ENCODE measurements around the gene JAK2.

Gene JAK2

DNA sequence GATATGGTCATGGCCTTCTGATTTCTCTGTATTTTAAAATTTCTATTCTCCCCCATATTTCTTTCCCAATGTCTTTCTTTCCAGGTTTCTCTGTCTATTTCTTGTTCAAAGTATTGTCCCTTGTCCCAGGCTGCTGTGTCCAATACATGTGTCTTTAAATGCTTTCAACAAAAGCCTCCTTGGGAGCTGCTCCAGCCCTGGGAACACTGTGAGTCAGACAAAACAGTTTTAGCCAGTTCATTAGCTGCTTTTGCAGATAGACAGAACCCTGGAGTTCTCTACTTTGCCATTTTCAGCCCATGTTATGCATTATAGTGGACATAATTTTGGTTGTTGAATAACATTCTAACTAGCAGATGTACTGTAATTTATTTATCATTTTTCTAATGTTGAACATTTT is 20.5 kb upstream of the JAK2 start (continued):
- TF ChIP-seq, protein P1, sequence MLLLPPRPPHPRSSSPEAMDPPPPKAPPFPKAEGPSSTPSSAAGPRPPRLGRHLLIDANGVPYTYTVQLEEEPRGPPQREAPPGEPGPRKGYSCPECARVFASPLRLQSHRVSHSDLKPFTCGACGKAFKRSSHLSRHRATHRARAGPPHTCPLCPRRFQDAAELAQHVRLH (tag by site-specific recombination; IDR thresholded peaks at IDR 0.05) = no peak
- TF ChIP-seq ZNF530 (tag by site-specific recombination; IDR thresholded peaks at IDR 0.05; ENCODE audit: low read depth) (no peak), TRIM28 (IDR thresholded peaks at IDR 0.05; ENCODE audit: borderline replicate concordance, low read length) (no peak), TCF7L2 (IDR thresholded peaks at IDR 0.05; ENCODE audit: borderline replicate concordance, low read depth, low read length) (no peak), ZNF19 (tag by site-specific recombination; IDR thresholded peaks at IDR 0.05; ENCODE audit: low read depth) (no peak), MYNN (tag by site-specific recombination; IDR thresholded peaks at IDR 0.05; ENCODE audit: borderline replicate concordance) (no peak), ZNF624 (tag by site-specific recombination; IDR thresholded peaks at IDR 0.05) (no peak), ZIC2 (tag by site-specific recombination; IDR thresholded peaks at IDR 0.05) (no peak), ZNF585B (tag by site-specific recombination; IDR thresholded peaks at IDR 0.05) (no peak)

DNA sequence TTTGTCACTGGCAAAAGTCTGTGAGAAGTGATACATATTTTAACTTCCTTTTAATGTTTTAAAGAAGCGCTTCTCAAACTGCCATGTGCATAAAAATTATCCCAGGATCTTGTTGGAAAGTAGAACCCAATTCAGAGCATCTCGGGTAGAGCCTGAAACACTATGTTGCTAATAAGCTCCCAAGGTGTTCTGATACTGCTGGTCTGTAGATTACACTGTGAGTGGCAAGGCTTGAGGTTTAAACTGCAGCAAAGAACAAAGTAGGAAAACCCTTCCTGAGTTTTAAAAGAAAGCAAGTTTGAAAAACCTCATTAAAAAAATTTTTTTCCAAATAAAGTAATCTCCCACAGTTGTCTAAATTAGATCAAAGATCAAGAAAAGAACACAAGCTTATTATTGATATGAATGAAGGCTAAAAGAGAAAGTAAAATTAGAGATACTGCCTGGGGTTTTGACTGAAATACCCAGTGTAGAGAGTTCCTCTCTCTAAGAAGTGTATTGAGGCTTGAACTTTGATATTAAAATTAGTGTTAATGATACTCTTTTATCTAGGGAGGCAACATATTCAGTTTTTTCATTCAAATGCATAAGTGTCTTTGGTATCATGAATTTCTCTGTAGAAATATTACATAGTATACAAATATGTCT is 19.8 kb upstream of the JAK2 start:
- POLR2A ChIA-PET = no interaction called here
- CTCF ChIA-PET = interaction anchor here (1.1 to 2.0 kb wide), 2 partner anchors 23 to 205 kb away, joined by 3 to 5 read pairs; no protein-coding TSS in a partner anchor
- H3K27ac ChIP-seq (ENCODE audit: extremely low read depth, low read depth, low read length) = no peak overlapping the region
- TF ChIP-seq ZNF510 (tag by site-specific recombination; IDR thresholded peaks at IDR 0.05; ENCODE audit: insufficient replicate concordance) = no peak
- TF ChIP-seq SP7 (tag by site-specific recombination; IDR thresholded peaks at IDR 0.05) = no peak
- TF ChIP-seq OSR2 (tag by site-specific recombination; IDR thresholded peaks at IDR 0.05) = no peak
- TF ChIP-seq, protein P2, sequence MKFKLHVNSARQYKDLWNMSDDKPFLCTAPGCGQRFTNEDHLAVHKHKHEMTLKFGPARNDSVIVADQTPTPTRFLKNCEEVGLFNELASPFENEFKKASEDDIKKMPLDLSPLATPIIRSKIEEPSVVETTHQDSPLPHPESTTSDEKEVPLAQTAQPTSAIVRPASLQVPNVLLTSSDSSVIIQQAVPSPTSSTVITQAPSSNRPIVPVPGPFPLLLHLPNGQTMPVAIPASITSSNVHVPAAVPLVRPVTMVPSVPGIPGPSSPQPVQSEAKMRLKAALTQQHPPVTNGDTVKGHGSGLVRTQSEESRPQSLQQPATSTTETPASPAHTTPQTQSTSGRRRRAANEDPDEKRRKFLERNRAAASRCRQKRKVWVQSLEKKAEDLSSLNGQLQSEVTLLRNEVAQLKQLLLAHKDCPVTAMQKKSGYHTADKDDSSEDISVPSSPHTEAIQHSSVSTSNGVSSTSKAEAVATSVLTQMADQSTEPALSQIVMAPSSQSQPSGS (tag by site-specific recombination; IDR thresholded peaks at IDR 0.05; ENCODE audit: low read depth) = no peak
- no peaks in the 10 kb centered on the region for H3K36me3 ChIP-seq (ENCODE audit: control insufficient read depth in 2 of 2, insufficient read depth in 1 of 2, low read length in 2 of 2)
- H3K4me3 ChIP-seq (ENCODE audit: low read depth, low read length) = no peak overlapping the region
- no peaks in the 10 kb centered on the region for H3K4me1 ChIP-seq (ENCODE audit: control insufficient read depth, insufficient read depth, low read length)
- H3K9me3 ChIP-seq (ENCODE audit: control insufficient read depth, insufficient read depth, low read depth, low read length) = no peaks in the 10 kb centered on the region

DNA sequence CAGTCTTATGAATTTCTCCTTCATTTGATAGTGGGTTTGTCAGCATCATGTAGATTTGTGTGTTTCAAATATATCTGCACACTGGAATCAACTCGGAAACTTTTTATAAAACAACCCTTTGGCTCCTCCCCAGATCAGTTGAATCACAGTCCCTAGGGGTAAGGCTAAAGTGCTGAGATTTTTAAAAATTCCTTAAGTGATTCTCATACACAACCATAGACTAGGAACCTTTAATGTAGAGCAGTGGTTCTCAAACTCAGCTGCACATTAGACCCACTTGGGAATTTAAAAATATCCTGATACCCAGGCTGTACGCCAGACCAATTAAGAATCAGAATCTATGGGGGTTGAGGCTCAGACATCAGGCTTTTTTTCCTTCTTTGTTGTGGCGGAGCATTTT is 17.5 kb upstream of the JAK2 start:
- no peaks in the 10 kb centered on the region for H3K9me3 ChIP-seq (ENCODE audit: control insufficient read depth, insufficient read depth, low read depth, low read length)
- no peak overlapping the region for H3K4me3 ChIP-seq (ENCODE audit: low read depth, low read length)
- no peaks in the 10 kb centered on the region for H3K36me3 ChIP-seq (ENCODE audit: control insufficient read depth in 2 of 2, insufficient read depth in 1 of 2, low read length in 2 of 2)
- no peak for TF ChIP-seq ZNF624 (tag by site-specific recombination; IDR thresholded peaks at IDR 0.05)
- no peak for TF ChIP-seq ZBTB1 (tag by site-specific recombination; IDR thresholded peaks at IDR 0.05)
- no peak for TF ChIP-seq KLF7 (tag by site-specific recombination; IDR thresholded peaks at IDR 0.05; ENCODE audit: borderline replicate concordance)
- no peak for TF ChIP-seq ZNF169 (tag by site-specific recombination; IDR thresholded peaks at IDR 0.05)
- H3K4me1 ChIP-seq (ENCODE audit: control insufficient read depth, insufficient read depth, low read length) = no peaks in the 10 kb centered on the region
- ChIA-PET CTCF (no interaction called here), POLR2A (no interaction called here)
- H3K27ac ChIP-seq (ENCODE audit: extremely low read depth, low read depth, low read length) = no peak overlapping the region

DNA sequence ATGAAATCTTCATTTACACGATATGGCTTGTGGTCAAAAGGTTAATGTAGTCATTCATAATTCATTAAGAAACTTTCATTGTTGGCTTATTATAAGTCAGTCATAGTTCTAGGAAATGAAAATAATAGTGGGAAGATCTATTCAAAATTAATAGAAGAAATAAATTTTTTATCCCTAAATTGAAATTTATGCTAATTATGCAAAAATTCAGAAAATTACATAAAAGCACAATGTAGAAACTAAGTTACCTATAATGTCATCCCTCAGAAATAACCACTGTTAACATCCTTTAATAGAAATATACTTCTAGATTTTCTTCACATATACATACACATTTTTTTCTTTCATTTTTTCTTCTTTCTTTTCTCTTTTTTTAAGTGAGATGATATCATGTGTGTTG is 15.9 kb upstream of the JAK2 start:
- no peak overlapping the region for H3K27ac ChIP-seq (ENCODE audit: extremely low read depth, low read depth, low read length)
- H3K36me3 ChIP-seq (ENCODE audit: control insufficient read depth in 2 of 2, insufficient read depth in 1 of 2, low read length in 2 of 2) = no peaks in the 10 kb centered on the region
- no peaks in the 10 kb centered on the region for H3K9me3 ChIP-seq (ENCODE audit: control insufficient read depth, insufficient read depth, low read depth, low read length)
- H3K4me1 ChIP-seq (ENCODE audit: control insufficient read depth, insufficient read depth, low read length) = no peaks in the 10 kb centered on the region
- ChIA-PET POLR2A (no interaction called here), CTCF (no interaction called here)
- TF ChIP-seq, protein P3, sequence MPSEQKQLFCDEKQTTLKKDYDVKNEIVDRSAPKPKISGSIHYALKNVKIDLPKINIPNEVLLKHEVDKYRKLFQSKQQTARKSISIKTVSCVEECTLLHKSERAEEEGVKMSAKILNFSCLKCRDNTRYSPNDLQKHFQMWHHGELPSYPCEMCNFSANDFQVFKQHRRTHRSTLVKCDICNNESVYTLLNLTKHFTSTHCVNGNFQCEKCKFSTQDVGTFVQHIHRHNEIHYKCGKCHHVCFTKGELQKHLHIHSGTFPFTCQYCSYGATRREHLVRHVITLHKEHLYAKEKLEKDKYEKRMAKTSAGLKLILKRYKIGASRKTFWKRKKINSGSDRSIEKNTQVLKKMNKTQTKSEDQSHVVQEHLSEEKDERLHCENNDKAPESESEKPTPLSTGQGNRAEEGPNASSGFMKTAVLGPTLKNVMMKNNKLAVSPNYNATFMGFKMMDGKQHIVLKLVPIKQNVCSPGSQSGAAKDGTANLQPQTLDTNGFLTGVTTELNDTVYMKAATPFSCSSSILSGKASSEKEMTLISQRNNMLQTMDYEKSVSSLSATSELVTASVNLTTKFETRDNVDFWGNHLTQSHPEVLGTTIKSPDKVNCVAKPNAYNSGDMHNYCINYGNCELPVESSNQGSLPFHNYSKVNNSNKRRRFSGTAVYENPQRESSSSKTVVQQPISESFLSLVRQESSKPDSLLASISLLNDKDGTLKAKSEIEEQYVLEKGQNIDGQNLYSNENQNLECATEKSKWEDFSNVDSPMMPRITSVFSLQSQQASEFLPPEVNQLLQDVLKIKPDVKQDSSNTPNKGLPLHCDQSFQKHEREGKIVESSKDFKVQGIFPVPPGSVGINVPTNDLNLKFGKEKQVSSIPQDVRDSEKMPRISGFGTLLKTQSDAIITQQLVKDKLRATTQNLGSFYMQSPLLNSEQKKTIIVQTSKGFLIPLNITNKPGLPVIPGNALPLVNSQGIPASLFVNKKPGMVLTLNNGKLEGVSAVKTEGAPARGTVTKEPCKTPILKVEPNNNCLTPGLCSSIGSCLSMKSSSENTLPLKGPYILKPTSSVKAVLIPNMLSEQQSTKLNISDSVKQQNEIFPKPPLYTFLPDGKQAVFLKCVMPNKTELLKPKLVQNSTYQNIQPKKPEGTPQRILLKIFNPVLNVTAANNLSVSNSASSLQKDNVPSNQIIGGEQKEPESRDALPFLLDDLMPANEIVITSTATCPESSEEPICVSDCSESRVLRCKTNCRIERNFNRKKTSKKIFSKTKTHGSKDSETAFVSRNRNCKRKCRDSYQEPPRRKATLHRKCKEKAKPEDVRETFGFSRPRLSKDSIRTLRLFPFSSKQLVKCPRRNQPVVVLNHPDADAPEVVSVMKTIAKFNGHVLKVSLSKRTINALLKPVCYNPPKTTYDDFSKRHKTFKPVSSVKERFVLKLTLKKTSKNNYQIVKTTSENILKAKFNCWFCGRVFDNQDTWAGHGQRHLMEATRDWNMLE (tag by site-specific recombination; conservative IDR thresholded peaks at IDR 0.05; ENCODE audit: low read depth) = no peak
- TF ChIP-seq ZNF514 (tag by site-specific recombination; IDR thresholded peaks at IDR 0.05) (no peak), SP3 (tag by site-specific recombination; IDR thresholded peaks at IDR 0.05) (no peak), REPIN1 (tag by site-specific recombination; IDR thresholded peaks at IDR 0.05; ENCODE audit: low read depth) (no peak), ZNF623 (tag by site-specific recombination; IDR thresholded peaks at IDR 0.05) (no peak), ZNF223 (tag by site-specific recombination; IDR thresholded peaks at IDR 0.05) (no peak), ZNF16 (tag by site-specific recombination; IDR thresholded peaks at IDR 0.05; ENCODE audit: low read depth) (no peak)
- H3K4me3 ChIP-seq (ENCODE audit: low read depth, low read length) = no peak overlapping the region
